ENCODE results near the gene SORCS3. TPM values are rescaled to one million over a fixed set of nuclear protein-coding genes. Genes with fewer than 3 reads are reported as not detected.

Gene SORCS3
- total RNA-seq, 1 donor from 2014 or later: 0.25 TPM

GRCh38 chr10:105001269-105001668, 360.2 kb downstream of the SORCS3 start:
- Histone ChIP-seq H3K27ac (no peak overlapping the region), H3K4me1 (no peaks in the 10 kb centered on the region), H3K4me3 (no peak overlapping the region), H3K27me3 (no peaks in the 10 kb centered on the region), H3K36me3 (no peaks in the 10 kb centered on the region), H3K9me3 (no peaks in the 10 kb centered on the region)
- intact Hi-C loops (cut with DNase I): no loop called here
- no peak for DNase-seq (ENCODE audit: extremely low spot score in 2 of 2)
- TF ChIP-seq POLR2AphosphoS5 (IDR thresholded peaks at IDR 0.05; ENCODE audit: insufficient read depth in 1 of 2, low read depth in 1 of 2) (no peak), CTCF (IDR thresholded peaks at IDR 0.05) (no peak), POLR2A (IDR thresholded peaks at IDR 0.05) (no peak)

- TF ChIP-seq CTCF (IDR thresholded peaks at IDR 0.05): no peak
- TF ChIP-seq POLR2A (IDR thresholded peaks at IDR 0.05): no peak
- no peak for TF ChIP-seq POLR2AphosphoS5 (IDR thresholded peaks at IDR 0.05; ENCODE audit: insufficient read depth in 1 of 2, low read depth in 1 of 2)
- no peak for DNase-seq (ENCODE audit: extremely low spot score in 2 of 2)
- Histone ChIP-seq H3K4me3 (no peak overlapping the region), H3K4me1 (no peaks in the 10 kb centered on the region), H3K27me3 (no peaks in the 10 kb centered on the region), H3K36me3 (no peaks in the 10 kb centered on the region), H3K27ac (no peak overlapping the region), H3K9me3 (no peaks in the 10 kb centered on the region)
- intact Hi-C loops (cut with DNase I): no loop called here
These were observed 369.5 kb downstream of the SORCS3 start for GRCh38 chr10:105010411-105011121.

GRCh38 chr10:105017116-105017515, 376.0 kb downstream of the SORCS3 start:
- TF ChIP-seq CTCF (IDR thresholded peaks at IDR 0.05): no peak
- TF ChIP-seq POLR2AphosphoS5 (IDR thresholded peaks at IDR 0.05; ENCODE audit: insufficient read depth in 1 of 2, low read depth in 1 of 2): no peak
- TF ChIP-seq POLR2A (IDR thresholded peaks at IDR 0.05): no peak
- DNase-seq (ENCODE audit: extremely low spot score in 2 of 2): no peak
- intact Hi-C loops (cut with DNase I): no loop called here
- H3K9me3 ChIP-seq: no peaks in the 10 kb centered on the region
- H3K27me3 ChIP-seq: no peaks in the 10 kb centered on the region
- H3K36me3 ChIP-seq: no peaks in the 10 kb centered on the region
- H3K4me1 ChIP-seq: no peaks in the 10 kb centered on the region
- H3K27ac ChIP-seq: no peak overlapping the region
- no peak overlapping the region for H3K4me3 ChIP-seq

- Histone ChIP-seq H3K36me3 (no peaks in the 10 kb centered on the region), H3K9me3 (no peaks in the 10 kb centered on the region), H3K4me3 (no peak overlapping the region), H3K4me1 (no peaks in the 10 kb centered on the region), H3K27me3 (no peaks in the 10 kb centered on the region), H3K27ac (no peak overlapping the region)
- TF ChIP-seq POLR2AphosphoS5 (IDR thresholded peaks at IDR 0.05; ENCODE audit: insufficient read depth in 1 of 2, low read depth in 1 of 2) (no peak), POLR2A (IDR thresholded peaks at IDR 0.05) (no peak), CTCF (IDR thresholded peaks at IDR 0.05) (no peak)
- intact Hi-C loops (cut with DNase I): no loop called here
- DNase-seq (ENCODE audit: extremely low spot score in 2 of 2): no peak
These were observed 376.6 kb downstream of the SORCS3 start for GRCh38 chr10:105017691-105018090.
